ENCODE measurements around the gene CNTN6.

DNA sequence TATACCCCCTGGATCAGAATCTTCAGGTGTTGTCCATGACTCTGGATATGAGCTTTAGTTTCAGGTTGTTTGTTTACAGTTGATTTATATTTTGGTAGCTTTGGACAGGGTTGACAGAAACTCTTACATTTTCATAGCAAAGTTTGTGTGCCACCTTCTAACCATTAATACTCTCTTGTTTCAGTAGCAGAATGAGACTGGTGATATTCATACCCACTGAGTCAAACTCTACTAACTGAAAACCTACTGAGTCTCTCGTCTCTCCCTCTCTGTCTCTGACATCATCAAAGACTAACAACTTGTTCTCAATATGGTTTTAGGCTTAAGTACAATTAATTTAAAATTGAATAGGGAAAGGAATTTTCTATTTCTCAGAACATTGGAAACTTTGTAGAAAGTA, 282.3 kb downstream of the CNTN6 start:
- TF ChIP-seq POLR2A (IDR thresholded peaks at IDR 0.05): no peak
- TF ChIP-seq, protein P1, sequence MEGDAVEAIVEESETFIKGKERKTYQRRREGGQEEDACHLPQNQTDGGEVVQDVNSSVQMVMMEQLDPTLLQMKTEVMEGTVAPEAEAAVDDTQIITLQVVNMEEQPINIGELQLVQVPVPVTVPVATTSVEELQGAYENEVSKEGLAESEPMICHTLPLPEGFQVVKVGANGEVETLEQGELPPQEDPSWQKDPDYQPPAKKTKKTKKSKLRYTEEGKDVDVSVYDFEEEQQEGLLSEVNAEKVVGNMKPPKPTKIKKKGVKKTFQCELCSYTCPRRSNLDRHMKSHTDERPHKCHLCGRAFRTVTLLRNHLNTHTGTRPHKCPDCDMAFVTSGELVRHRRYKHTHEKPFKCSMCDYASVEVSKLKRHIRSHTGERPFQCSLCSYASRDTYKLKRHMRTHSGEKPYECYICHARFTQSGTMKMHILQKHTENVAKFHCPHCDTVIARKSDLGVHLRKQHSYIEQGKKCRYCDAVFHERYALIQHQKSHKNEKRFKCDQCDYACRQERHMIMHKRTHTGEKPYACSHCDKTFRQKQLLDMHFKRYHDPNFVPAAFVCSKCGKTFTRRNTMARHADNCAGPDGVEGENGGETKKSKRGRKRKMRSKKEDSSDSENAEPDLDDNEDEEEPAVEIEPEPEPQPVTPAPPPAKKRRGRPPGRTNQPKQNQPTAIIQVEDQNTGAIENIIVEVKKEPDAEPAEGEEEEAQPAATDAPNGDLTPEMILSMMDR (IDR thresholded peaks at IDR 0.05): no peak
